ENCODE results near the gene OOSP4A. TPM values are rescaled to one million over a fixed set of nuclear protein-coding genes. Genes with fewer than 3 reads are reported as not detected.

Gene OOSP4A
- polyA plus RNA-seq = not detected

DNA sequence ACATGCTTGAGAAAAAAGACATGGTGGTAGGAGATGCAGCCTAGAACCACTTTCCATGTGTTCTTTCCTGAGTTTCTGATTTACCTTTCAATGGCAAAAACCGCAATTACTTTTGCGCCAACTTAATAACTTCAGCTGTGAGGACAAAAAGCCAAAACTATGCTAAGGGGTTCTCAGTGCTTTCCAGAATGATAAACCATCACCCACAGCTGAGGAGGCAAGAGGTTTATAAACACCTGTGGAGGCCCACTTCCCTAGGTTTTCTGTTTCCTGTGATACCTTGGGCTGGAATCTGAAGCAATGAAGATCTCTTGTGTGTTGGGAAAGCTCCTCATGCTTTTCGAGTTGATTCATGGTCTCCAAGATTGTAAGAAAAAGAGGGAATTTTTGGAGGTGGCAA is at the start of gene OOSP4A:
Gene OOSP4A (plus strand): TSS at position 301 of the 400 bp plus-strand sequence. CDS start 0 bp downstream, at position 301.
- peaks cover 0 to 9% (median 4%) of the 10 kb centered on the region in 3 donors for H3K27me3 Mint-ChIP-seq (ENCODE audit: low read depth in 3 of 3)
- H3K9me3 Mint-ChIP-seq = no peaks in the 10 kb centered on the region
- H3K27ac Mint-ChIP-seq = no peak within 1 kb of the TSS
- no peak within 1 kb of the TSS for H3K4me3 Mint-ChIP-seq
- H3K4me1 Mint-ChIP-seq = no peaks in the 10 kb centered on the region
- no peaks in the 10 kb centered on the region for H3K36me3 Mint-ChIP-seq
- DNase-seq = no peak

- H3K4me1 Mint-ChIP-seq = no peaks in the 10 kb centered on the region
Observed at GRCh38 chr11:59918480-59918879, 45.4 kb upstream of the OOSP4A start.

GRCh38 chr11:59918987-59919589 is 44.7 kb upstream of the OOSP4A start:
- H3K4me3 Mint-ChIP-seq = no peak overlapping the region

More at GRCh38 chr11:59918480-59918879, 45.4 kb upstream of the OOSP4A start:
- no peak overlapping the region for H3K27ac Mint-ChIP-seq
- H3K36me3 Mint-ChIP-seq = peaks cover 3 to 10% (median 4%) of the 10 kb centered on the region in 3 donors
- H3K4me3 Mint-ChIP-seq = no peak overlapping the region
- peaks cover 0 to 2% (median under 1%) of the 10 kb centered on the region in 3 donors for H3K27me3 Mint-ChIP-seq (ENCODE audit: low read depth in 3 of 3)
- DNase-seq = no peak
- H3K9me3 Mint-ChIP-seq = peaks cover 9 to 30% (median 16%) of the 10 kb centered on the region in 6 donors

DNA sequence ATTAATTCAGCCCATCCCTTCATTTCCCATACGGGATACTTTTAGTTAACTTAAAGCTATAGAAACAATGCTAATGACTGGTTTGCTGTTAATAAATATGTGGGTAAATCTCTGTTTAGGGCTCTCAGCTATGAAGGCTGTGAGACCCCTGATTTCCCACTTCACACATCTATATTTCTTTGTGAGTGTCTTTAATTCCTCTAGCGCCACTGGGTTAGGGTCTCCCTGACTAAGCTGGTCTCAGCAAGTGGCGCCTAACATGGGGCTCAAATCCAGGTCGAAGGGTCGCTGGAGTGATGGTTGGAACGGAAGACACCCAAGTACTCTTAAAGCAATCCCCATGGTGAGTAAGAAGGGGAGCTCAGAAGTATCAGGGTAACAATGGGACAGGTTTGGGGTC is 40.0 kb upstream of the OOSP4A start:
- Mint-ChIP-seq H3K27me3 (ENCODE audit: low read depth in 3 of 3) (peaks cover 0 to 3% (median 2%) of the 10 kb centered on the region in 3 donors), H3K4me1 (no peaks in the 10 kb centered on the region), H3K27ac (no peak overlapping the region), H3K4me3 (no peak overlapping the region), H3K9me3 (peaks cover 25 to 66% (median 48%) of the 10 kb centered on the region in 6 donors), H3K36me3 (peaks cover 0 to 20% (median 7%) of the 10 kb centered on the region in 3 donors)
- no peak for DNase-seq

More at GRCh38 chr11:59918987-59919589, 44.7 kb upstream of the OOSP4A start:
- no peak overlapping the region for H3K27ac Mint-ChIP-seq
- peak in 1 of 3 donors; percentile 2 for DNase-seq
- H3K9me3 Mint-ChIP-seq = peaks cover 12 to 34% (median 21%) of the 10 kb centered on the region in 6 donors
- peaks cover 3 to 13% (median 4%) of the 10 kb centered on the region in 3 donors for H3K36me3 Mint-ChIP-seq
- H3K4me1 Mint-ChIP-seq = no peaks in the 10 kb centered on the region
- peaks cover 0 to 5% (median 0%) of the 10 kb centered on the region in 3 donors for H3K27me3 Mint-ChIP-seq (ENCODE audit: low read depth in 3 of 3)

- Mint-ChIP-seq H3K4me1 (no peaks in the 10 kb centered on the region), H3K36me3 (peaks cover 0 to 4% (median 0%) of the 10 kb centered on the region in 3 donors), H3K27me3 (ENCODE audit: low read depth in 3 of 3) (peaks cover 0 to 1% (median 0%) of the 10 kb centered on the region in 3 donors), H3K4me3 (no peak overlapping the region), H3K27ac (no peak overlapping the region), H3K9me3 (peaks cover 2 to 14% (median 8%) of the 10 kb centered on the region in 6 donors)
- no peak for DNase-seq
Observed at GRCh38 chr11:59931688-59932087, 32.1 kb upstream of the OOSP4A start.

DNA sequence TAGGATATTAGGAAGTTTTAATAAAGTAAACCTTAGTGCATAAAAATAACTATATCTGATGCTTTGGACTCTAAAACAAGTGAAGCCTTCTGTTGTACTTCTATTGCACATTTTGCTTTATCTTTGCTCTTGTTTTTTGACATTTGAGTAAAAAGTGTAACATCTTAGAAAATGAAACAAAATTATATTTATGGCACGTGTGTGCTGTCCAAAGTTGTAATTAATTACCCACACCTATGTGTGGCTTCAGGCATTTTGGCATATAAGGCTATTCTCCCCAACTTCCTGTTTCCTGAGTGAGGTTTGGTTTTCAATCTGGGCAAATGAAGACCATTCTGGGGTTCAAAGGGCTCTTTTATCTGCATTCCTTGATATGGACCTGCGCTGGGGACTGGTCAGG is 25.7 kb upstream of the OOSP4A start, which contains the start of gene OOSP1:
Gene OOSP1 (plus strand): TSS at position 301 of the 400 bp plus-strand sequence. CDS start 23 bp downstream, at position 324.
- no peaks in the 10 kb centered on the region for H3K36me3 Mint-ChIP-seq
- H3K4me1 Mint-ChIP-seq = no peaks in the 10 kb centered on the region

DNA sequence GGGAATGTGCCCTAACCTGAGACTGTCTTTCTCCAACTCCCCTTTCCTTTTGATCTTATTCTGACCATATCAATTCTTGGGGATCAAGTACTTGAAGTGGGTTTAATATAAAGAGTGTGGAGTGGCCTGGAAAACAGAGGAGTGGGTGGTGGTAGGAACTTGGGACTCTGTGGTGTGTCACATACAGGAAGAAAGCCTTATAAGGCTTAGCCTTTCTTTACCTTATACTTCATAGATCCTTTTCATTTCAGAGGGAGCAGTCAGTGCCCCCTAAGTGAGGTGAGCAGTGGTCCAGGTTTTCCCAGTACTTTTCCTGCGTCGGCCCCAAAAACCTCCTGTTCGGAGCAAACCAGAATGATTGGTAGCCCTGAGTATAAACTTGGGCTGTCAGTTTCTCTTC is 25.1 kb upstream of the OOSP4A start:
- no peak overlapping the region for H3K4me3 Mint-ChIP-seq
- H3K27me3 Mint-ChIP-seq (ENCODE audit: low read depth in 3 of 3) = peaks cover 0 to 4% (median 1%) of the 10 kb centered on the region in 3 donors
- no peaks in the 10 kb centered on the region for H3K36me3 Mint-ChIP-seq
- no peak overlapping the region for H3K27ac Mint-ChIP-seq
- H3K9me3 Mint-ChIP-seq = no peaks in the 10 kb centered on the region
- no peak for DNase-seq
- H3K4me1 Mint-ChIP-seq = no peaks in the 10 kb centered on the region

More for the DNA sequence above, 25.7 kb upstream of the OOSP4A start, which contains the start of gene OOSP1:
- Mint-ChIP-seq H3K4me3 (no peak within 1 kb of the TSS), H3K27ac (no peak within 1 kb of the TSS), H3K27me3 (ENCODE audit: low read depth in 3 of 3) (peaks cover 0 to 4% (median 1%) of the 10 kb centered on the region in 3 donors), H3K9me3 (no peaks in the 10 kb centered on the region)
- no peak for DNase-seq

DNA sequence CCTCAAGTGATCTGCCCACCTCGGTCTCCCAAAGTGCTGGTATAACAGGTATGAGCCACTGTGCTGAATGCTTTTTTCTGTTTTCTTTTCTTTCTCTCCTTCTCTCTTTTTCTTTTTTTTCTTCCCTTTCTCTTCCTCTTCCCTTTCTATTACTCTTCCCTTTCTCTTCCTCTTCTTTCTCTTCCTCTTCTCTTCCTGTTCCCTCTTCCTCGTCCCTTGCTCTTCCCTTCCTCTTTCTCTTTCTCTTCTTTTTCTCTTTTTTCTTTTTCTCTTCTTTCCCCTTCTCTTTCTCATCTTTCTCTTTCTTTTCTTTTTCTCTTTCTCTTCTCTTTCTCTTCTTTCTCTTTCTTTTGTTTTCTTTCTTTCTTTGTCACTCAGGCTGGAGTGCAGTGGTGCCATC is 24.4 kb upstream of the OOSP4A start:
- no peak for DNase-seq
- Mint-ChIP-seq H3K4me3 (peak overlapping the region in 1 of 5 donors; percentile 54), H3K9me3 (no peaks in the 10 kb centered on the region), H3K27me3 (ENCODE audit: low read depth in 3 of 3) (peaks cover 0 to 4% (median 3%) of the 10 kb centered on the region in 3 donors), H3K27ac (no peak overlapping the region), H3K4me1 (no peaks in the 10 kb centered on the region), H3K36me3 (no peaks in the 10 kb centered on the region)

DNA sequence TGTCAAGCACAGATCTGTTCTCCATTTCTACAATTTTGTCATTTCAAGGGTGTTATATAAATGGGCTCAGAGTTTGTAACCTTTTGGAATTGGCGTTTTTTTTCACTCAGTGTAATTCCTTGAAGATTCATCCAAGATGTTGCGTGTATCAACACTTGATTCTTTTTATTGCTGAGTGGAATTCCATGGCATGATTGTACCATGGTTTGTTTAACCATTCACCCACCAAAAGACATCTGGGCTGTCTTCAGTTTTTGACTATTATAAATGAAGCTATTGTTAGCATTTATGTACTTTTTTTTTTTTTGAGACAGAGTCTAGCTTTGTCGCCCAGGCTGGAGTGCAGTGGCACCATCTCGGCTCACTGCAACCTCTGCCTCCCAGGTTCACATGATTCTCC is 22.7 kb upstream of the OOSP4A start:
- H3K9me3 Mint-ChIP-seq = no peaks in the 10 kb centered on the region
- no peak for DNase-seq
- H3K27ac Mint-ChIP-seq = no peak overlapping the region
- peaks cover 0 to 4% (median 2%) of the 10 kb centered on the region in 3 donors for H3K27me3 Mint-ChIP-seq (ENCODE audit: low read depth in 3 of 3)
- H3K4me3 Mint-ChIP-seq = no peak overlapping the region
- H3K36me3 Mint-ChIP-seq = no peaks in the 10 kb centered on the region
- no peaks in the 10 kb centered on the region for H3K4me1 Mint-ChIP-seq

DNA sequence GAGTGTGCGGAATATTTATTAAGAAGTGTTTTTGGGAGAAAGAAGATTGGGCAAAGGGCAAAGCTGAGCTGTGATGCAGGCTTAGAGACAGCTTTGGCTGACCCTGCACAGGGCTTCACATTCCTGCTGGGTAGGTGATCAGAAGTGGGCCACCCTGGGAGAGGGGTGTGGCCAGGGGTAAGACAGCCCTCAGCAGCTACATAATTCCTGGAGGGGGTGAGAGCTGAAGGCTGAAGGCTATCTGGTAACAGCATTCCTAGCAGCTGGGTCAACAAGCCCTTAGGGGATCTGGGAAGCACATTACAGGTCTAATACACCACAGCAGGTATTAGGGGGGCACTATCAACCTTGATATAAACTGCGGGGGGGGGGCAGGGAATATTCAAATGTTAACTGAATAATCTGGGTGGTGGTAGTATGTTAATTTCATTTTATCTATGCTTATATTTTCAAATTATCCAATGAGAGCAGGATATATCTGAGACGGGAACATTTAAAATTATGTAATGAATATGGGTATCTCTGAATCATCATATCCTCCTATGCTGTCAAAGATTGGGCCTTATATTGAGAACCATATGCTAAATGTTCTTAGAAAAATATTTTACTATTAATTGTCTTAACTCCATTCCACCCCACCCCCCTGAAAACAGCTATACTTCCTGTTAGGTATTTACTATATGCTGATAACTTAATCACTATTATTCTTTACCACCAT is 19.7 kb upstream of the OOSP4A start:
- no peak overlapping the region for H3K27ac Mint-ChIP-seq
- peaks cover 0 to 2% of the 10 kb centered on the region in 2 donors for H3K4me1 Mint-ChIP-seq
- no peaks in the 10 kb centered on the region for H3K36me3 Mint-ChIP-seq
- peaks cover 0 to 4% (median 2%) of the 10 kb centered on the region in 3 donors for H3K27me3 Mint-ChIP-seq (ENCODE audit: low read depth in 3 of 3)
- H3K4me3 Mint-ChIP-seq = no peak overlapping the region
- peaks cover 0 to 2% (median 0%) of the 10 kb centered on the region in 6 donors for H3K9me3 Mint-ChIP-seq
- no peak for DNase-seq

DNA sequence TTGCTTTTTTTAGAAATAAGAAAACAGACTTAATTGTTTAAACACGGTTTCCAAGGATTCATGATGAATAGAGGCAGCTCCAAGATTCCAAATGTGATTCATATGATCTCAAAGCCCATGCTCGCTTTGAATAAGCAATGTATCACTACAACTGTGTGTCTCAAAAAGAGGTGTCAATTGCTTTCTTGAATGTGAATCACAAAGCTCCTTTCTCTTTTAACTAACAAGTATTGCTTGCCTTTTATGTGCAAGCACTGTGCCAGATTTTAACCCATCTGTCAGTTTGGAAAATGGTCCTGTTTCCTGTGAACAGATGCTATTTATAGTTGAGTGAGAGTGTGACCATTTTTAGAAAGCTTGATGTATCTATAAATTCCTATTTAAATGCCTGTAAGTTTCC is 19.1 kb upstream of the OOSP4A start:
- Mint-ChIP-seq H3K27ac (no peak overlapping the region), H3K4me1 (peaks cover 0 to 2% of the 10 kb centered on the region in 2 donors), H3K4me3 (no peak overlapping the region), H3K9me3 (peaks cover 0 to 2% (median 0%) of the 10 kb centered on the region in 6 donors), H3K36me3 (no peaks in the 10 kb centered on the region), H3K27me3 (ENCODE audit: low read depth in 3 of 3) (peaks cover 0 to 4% (median 2%) of the 10 kb centered on the region in 3 donors)
- DNase-seq = no peak

DNA sequence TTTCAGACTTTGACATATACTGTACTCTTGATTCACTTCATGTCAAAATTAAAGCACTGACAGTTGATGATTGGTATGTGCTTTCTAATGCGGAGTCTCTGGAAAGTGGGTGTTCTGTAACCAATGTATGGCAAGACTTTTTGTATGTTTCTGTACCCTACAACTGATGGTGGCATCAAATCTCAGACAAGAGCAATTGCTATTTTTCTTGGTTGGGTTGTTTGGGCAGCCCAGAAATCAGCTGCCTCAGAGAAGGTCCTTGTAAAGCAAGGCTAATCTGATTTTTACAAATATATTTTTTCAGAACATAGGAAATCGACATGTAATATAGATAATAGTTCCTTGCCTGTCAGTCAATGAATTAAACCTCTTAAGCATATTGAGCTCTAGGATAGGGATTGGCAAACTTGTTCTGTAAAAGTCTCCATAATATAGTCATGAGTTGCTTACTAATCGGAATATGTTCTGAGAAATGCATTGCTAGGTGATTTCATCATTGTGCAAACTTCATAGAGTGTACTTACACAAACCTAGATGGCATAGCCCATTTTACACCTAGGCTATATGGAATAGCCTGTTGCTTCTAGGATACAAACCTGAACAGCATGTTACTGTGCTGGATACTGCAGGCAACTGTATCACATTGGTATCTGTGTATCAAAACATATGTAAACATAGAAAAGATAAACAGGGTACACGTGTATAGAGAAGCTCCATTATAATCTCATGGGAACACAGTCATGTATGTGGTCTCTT is 10.2 kb upstream of the OOSP4A start:
- no peaks in the 10 kb centered on the region for H3K4me1 Mint-ChIP-seq
- no peak overlapping the region for H3K27ac Mint-ChIP-seq
- DNase-seq = no peak
- H3K9me3 Mint-ChIP-seq = peaks cover 0 to 2% (median 0%) of the 10 kb centered on the region in 6 donors
- peaks cover 2 to 3% (median 3%) of the 10 kb centered on the region in 3 donors for H3K27me3 Mint-ChIP-seq (ENCODE audit: low read depth in 3 of 3)
- H3K4me3 Mint-ChIP-seq = no peak overlapping the region
- H3K36me3 Mint-ChIP-seq = no peaks in the 10 kb centered on the region

GRCh38 chr11:59954219-59954847 is 9.5 kb upstream of the OOSP4A start:
- no peaks in the 10 kb centered on the region for H3K36me3 Mint-ChIP-seq
- DNase-seq = no peak
- H3K27ac Mint-ChIP-seq = no peak overlapping the region
- H3K27me3 Mint-ChIP-seq (ENCODE audit: low read depth in 3 of 3) = peaks cover 2 to 6% (median 4%) of the 10 kb centered on the region in 3 donors
- no peaks in the 10 kb centered on the region for H3K9me3 Mint-ChIP-seq
- H3K4me1 Mint-ChIP-seq = no peaks in the 10 kb centered on the region
- H3K4me3 Mint-ChIP-seq = no peak overlapping the region

Measured in immature natural killer cell (primary cell).